ENCODE measurements around the gene HKDC1.

GRCh38 chr10:69311309-69311708, 91.2 kb downstream of the HKDC1 start:
- TF ChIP-seq CTCF (IDR thresholded peaks at IDR 0.05): no peak
- TF ChIP-seq POLR2A (IDR thresholded peaks at IDR 0.05): no peak
